OCI-LY1 (cell line): ENCODE data around the gene NDFIP2.

Experiments used
- CTCF ChIP-seq: fragments of 200-600 bp; sonication (generic), shearing (Covaris generic); IDR thresholded peaks from 2 replicates; pipeline ENCODE4 v1.5.1; 2017; ENCODE audit warnings: mild to moderate bottlenecking, antibody characterized with exemption, low read length, moderate library complexity, mixed read lengths
- EZH2 ChIP-seq: fragments of 200-600 bp; sonication (generic), shearing (Covaris generic); IDR thresholded peaks from 2 replicates; pipeline ENCODE4 v1.8.0; 2017; ENCODE audit warnings: borderline replicate concordance, mixed run types, mild to moderate bottlenecking, antibody characterized with exemption, low read length, moderate library complexity, mixed read lengths

GRCh38 chr13:79455331-79455730, 25.6 kb upstream of the NDFIP2 start:
- TF ChIP-seq CTCF (no peak), EZH2 (no peak)
